ENCODE measurements around the gene INSIG1. TPM values are rescaled to one million over a fixed set of nuclear protein-coding genes. Genes with fewer than 3 reads are reported as not detected.

Gene INSIG1
- total RNA-seq, 4 donors from 2014 or later = 28.7 to 65.5 (median 45.0) TPM

- Histone ChIP-seq H3K9me3 (no peaks in the 10 kb centered on the region), H3K36me3 (no peaks in the 10 kb centered on the region), H3K4me1 (no peaks in the 10 kb centered on the region), H3K27ac (no peak overlapping the region), H3K4me3 (no peak overlapping the region), H3K27me3 (peaks cover 12% of the 10 kb centered on the region)
- TF ChIP-seq, protein P1, sequence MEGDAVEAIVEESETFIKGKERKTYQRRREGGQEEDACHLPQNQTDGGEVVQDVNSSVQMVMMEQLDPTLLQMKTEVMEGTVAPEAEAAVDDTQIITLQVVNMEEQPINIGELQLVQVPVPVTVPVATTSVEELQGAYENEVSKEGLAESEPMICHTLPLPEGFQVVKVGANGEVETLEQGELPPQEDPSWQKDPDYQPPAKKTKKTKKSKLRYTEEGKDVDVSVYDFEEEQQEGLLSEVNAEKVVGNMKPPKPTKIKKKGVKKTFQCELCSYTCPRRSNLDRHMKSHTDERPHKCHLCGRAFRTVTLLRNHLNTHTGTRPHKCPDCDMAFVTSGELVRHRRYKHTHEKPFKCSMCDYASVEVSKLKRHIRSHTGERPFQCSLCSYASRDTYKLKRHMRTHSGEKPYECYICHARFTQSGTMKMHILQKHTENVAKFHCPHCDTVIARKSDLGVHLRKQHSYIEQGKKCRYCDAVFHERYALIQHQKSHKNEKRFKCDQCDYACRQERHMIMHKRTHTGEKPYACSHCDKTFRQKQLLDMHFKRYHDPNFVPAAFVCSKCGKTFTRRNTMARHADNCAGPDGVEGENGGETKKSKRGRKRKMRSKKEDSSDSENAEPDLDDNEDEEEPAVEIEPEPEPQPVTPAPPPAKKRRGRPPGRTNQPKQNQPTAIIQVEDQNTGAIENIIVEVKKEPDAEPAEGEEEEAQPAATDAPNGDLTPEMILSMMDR (IDR thresholded peaks at IDR 0.05) = no peak
- no peak for TF ChIP-seq EP300 (IDR thresholded peaks at IDR 0.05; ENCODE audit: low read depth)
- no peak for TF ChIP-seq POLR2A (IDR thresholded peaks at IDR 0.05)
- no peak for TF ChIP-seq POLR2AphosphoS5 (IDR thresholded peaks at IDR 0.05)
- in situ Hi-C loops (cut with MboI; ENCODE audit: low pct_ligation_motif_present in 1 of 4, low pct_unique_long_range_greater_than_20kb in 1 of 4, low sequenced_read_pairs in 3 of 4) = no loop called here
- WGBS, 2 donors (ENCODE audit: low coverage in 1 of 2) = 76 to 83% methylated on average over 5 to 8 of the region's 8 CpGs
- no peak for DNase-seq
- intact Hi-C loops (cut with DNase I; ENCODE audit: low total_unique reads) = no loop called here
Measured at GRCh38 chr7:155286686-155287085, 11.0 kb upstream of the INSIG1 start.

GRCh38 chr7:155287284-155287935 is 10.3 kb upstream of the INSIG1 start:
- WGBS, 2 donors (ENCODE audit: low coverage in 1 of 2) = 84 to 93% methylated on average over 17 to 26 of the region's 26 CpGs
- no peak overlapping the region for H3K4me3 ChIP-seq
- H3K27ac ChIP-seq = no peak overlapping the region
- no peaks in the 10 kb centered on the region for H3K9me3 ChIP-seq
- DNase-seq = no peak
- in situ Hi-C loops (cut with MboI; ENCODE audit: low pct_ligation_motif_present in 1 of 4, low pct_unique_long_range_greater_than_20kb in 1 of 4, low sequenced_read_pairs in 3 of 4) = no loop called here
- H3K4me1 ChIP-seq = no peaks in the 10 kb centered on the region
- TF ChIP-seq POLR2AphosphoS5 (IDR thresholded peaks at IDR 0.05) = no peak
- TF ChIP-seq, protein P1 (IDR thresholded peaks at IDR 0.05) = no peak
- intact Hi-C loops (cut with DNase I; ENCODE audit: low total_unique reads) = no loop called here
- H3K27me3 ChIP-seq = peaks cover 12% of the 10 kb centered on the region
- no peaks in the 10 kb centered on the region for H3K36me3 ChIP-seq

- peaks cover 9% of the 10 kb centered on the region for H3K27me3 ChIP-seq
- in situ Hi-C loops (cut with MboI; ENCODE audit: low pct_ligation_motif_present in 1 of 4, low pct_unique_long_range_greater_than_20kb in 1 of 4, low sequenced_read_pairs in 3 of 4) = no loop called here
- H3K9me3 ChIP-seq = no peaks in the 10 kb centered on the region
- 93 to 100% methylated on average over 8 to 18 of the region's 18 CpGs for WGBS, 2 donors (ENCODE audit: low coverage in 1 of 2)
- no peaks in the 10 kb centered on the region for H3K4me1 ChIP-seq
- no peak for DNase-seq
- no peaks in the 10 kb centered on the region for H3K36me3 ChIP-seq
- no peak overlapping the region for H3K27ac ChIP-seq
- intact Hi-C loops (cut with DNase I; ENCODE audit: low total_unique reads) = no loop called here
- H3K4me3 ChIP-seq = no peak overlapping the region
- TF ChIP-seq POLR2AphosphoS5 (IDR thresholded peaks at IDR 0.05) = no peak
- TF ChIP-seq, protein P1 (IDR thresholded peaks at IDR 0.05) = no peak
- no peak for TF ChIP-seq EP300 (IDR thresholded peaks at IDR 0.05; ENCODE audit: low read depth)
- TF ChIP-seq POLR2A (IDR thresholded peaks at IDR 0.05) = no peak
Measured at GRCh38 chr7:155288055-155288454, 9.6 kb upstream of the INSIG1 start.

DNA sequence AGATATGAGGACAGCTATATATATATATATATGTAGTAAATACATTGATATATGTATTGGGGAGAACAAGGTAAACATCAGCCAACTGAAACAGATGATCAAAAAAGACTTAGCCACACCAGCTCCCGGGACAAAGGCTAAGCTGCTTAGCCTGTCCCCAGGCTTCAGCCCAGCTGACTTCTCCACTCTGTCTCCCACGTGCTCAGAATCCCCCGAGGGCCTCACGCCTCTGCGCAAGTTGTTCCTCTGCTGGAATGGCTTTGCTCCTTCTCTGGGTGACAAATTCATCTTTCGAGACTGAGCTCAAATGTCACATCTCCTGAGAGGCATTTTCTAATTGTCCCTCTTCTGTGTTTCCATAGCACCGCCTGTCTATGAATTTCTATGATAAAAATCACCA is 8.6 kb upstream of the INSIG1 start:
- TF ChIP-seq, protein P1 (IDR thresholded peaks at IDR 0.05) = no peak
- TF ChIP-seq POLR2AphosphoS5 (IDR thresholded peaks at IDR 0.05) (no peak), POLR2A (IDR thresholded peaks at IDR 0.05) (no peak), EP300 (IDR thresholded peaks at IDR 0.05; ENCODE audit: low read depth) (no peak)
- Histone ChIP-seq H3K4me3 (no peak overlapping the region), H3K9me3 (no peaks in the 10 kb centered on the region), H3K27me3 (peaks cover 9% of the 10 kb centered on the region), H3K4me1 (no peaks in the 10 kb centered on the region), H3K27ac (no peak overlapping the region), H3K36me3 (no peaks in the 10 kb centered on the region)
- DNase-seq = no peak
- in situ Hi-C loops (cut with MboI; ENCODE audit: low pct_ligation_motif_present in 1 of 4, low pct_unique_long_range_greater_than_20kb in 1 of 4, low sequenced_read_pairs in 3 of 4) (no loop called here), intact Hi-C loops (cut with DNase I; ENCODE audit: low total_unique reads) (no loop called here)
- 83 to 85% methylated on average over 7 of the region's 7 CpGs for WGBS, 2 donors (ENCODE audit: low coverage in 1 of 2)

Data from transverse colon (tissue), 4 donors.